ENCODE measurements around the gene SLC9A9. TPM values are rescaled to one million over a fixed set of nuclear protein-coding genes. Genes with fewer than 3 reads are reported as not detected.
A peak's percentile ranks its signal among the peaks of the same experiment; 100 is the strongest.

The SLC9A9 gene
- polyA plus RNA-seq, 1 experiment, result 13.4 TPM

GRCh38 chr3:143514109-143514508, 334.2 kb downstream of the SLC9A9 start:
- ChIA-PET POLR2A (no interaction called here), CTCF (no interaction called here)
- H3K4me3 ChIP-seq (ENCODE audit: low read depth, low read length), result no peak overlapping the region
- TF ChIP-seq CTCF (IDR thresholded peaks at IDR 0.05; ENCODE audit: low read depth, low read length), result no peak
- no peaks in the 10 kb centered on the region for H3K27me3 ChIP-seq (ENCODE audit: control insufficient read depth, insufficient read depth, low read length)
- no peaks in the 10 kb centered on the region for H3K9me3 ChIP-seq (ENCODE audit: control insufficient read depth, insufficient read depth, low read length)
- no peak for DNase-seq (ENCODE audit: low read depth, low spot score)
- no peak overlapping the region for H3K27ac ChIP-seq (ENCODE audit: low read depth, low read length)

- Histone ChIP-seq H3K4me3 (ENCODE audit: low read depth, low read length) (no peak overlapping the region), H3K27me3 (ENCODE audit: control insufficient read depth, insufficient read depth, low read length) (no peaks in the 10 kb centered on the region), H3K27ac (ENCODE audit: low read depth, low read length) (no peak overlapping the region), H3K9me3 (ENCODE audit: control insufficient read depth, insufficient read depth, low read length) (no peaks in the 10 kb centered on the region)
- no peak for TF ChIP-seq CTCF (IDR thresholded peaks at IDR 0.05; ENCODE audit: low read depth, low read length)
- ChIA-PET CTCF (no interaction called here), POLR2A (no interaction called here)
- DNase-seq (ENCODE audit: low read depth, low spot score), result no peak
These were observed 336.9 kb downstream of the SLC9A9 start for GRCh38 chr3:143511174-143511879.

- Histone ChIP-seq H3K27ac (ENCODE audit: low read depth, low read length) (no peak overlapping the region), H3K27me3 (ENCODE audit: control insufficient read depth, insufficient read depth, low read length) (no peaks in the 10 kb centered on the region), H3K9me3 (ENCODE audit: control insufficient read depth, insufficient read depth, low read length) (no peaks in the 10 kb centered on the region), H3K4me3 (ENCODE audit: low read depth, low read length) (no peak overlapping the region)
- no peak for TF ChIP-seq CTCF (IDR thresholded peaks at IDR 0.05; ENCODE audit: low read depth, low read length)
- POLR2A ChIA-PET, result no interaction called here
- DNase-seq (ENCODE audit: low read depth, low spot score), result no peak
- CTCF ChIA-PET, result no interaction called here
These were observed 337.7 kb downstream of the SLC9A9 start for GRCh38 chr3:143510601-143511000.

GRCh38 chr3:143507735-143508580, 340.3 kb downstream of the SLC9A9 start:
- Histone ChIP-seq H3K4me3 (ENCODE audit: low read depth, low read length) (no peak overlapping the region), H3K27me3 (ENCODE audit: control insufficient read depth, insufficient read depth, low read length) (no peaks in the 10 kb centered on the region), H3K9me3 (ENCODE audit: control insufficient read depth, insufficient read depth, low read length) (no peaks in the 10 kb centered on the region), H3K27ac (ENCODE audit: low read depth, low read length) (no peak overlapping the region)
- ChIA-PET CTCF (no interaction called here), POLR2A (no interaction called here)
- peak; percentile 11 for DNase-seq (ENCODE audit: low read depth, low spot score)
- no peak for TF ChIP-seq CTCF (IDR thresholded peaks at IDR 0.05; ENCODE audit: low read depth, low read length)

GRCh38 chr3:143506190-143506589, 342.1 kb downstream of the SLC9A9 start:
- no peak for TF ChIP-seq CTCF (IDR thresholded peaks at IDR 0.05; ENCODE audit: low read depth, low read length)
- Histone ChIP-seq H3K9me3 (ENCODE audit: control insufficient read depth, insufficient read depth, low read length) (no peaks in the 10 kb centered on the region), H3K27me3 (ENCODE audit: control insufficient read depth, insufficient read depth, low read length) (no peaks in the 10 kb centered on the region), H3K4me3 (ENCODE audit: low read depth, low read length) (no peak overlapping the region), H3K27ac (ENCODE audit: low read depth, low read length) (no peak overlapping the region)
- DNase-seq (ENCODE audit: low read depth, low spot score), result no peak
- ChIA-PET CTCF (no interaction called here), POLR2A (no interaction called here)

Measured in AG04450 (cell line).